Activated B cell treated with CpG ODN at 0.5 μM for 24 hours (primary cell): ENCODE results near the gene CA4. TPM values are rescaled to one million over a fixed set of nuclear protein-coding genes. Genes with fewer than 3 reads are reported as not detected.

Experiments
- ATAC-seq: fragments of 200-7000 bp; cut with Tn5 transposase; one replicate; pipeline ENCODE4 v1.10.0; 2021; ENCODE audit warnings: low read depth, mild to moderate bottlenecking, moderate library complexity
- CTCF ChIA-PET: fragments of 350-600 bp; sonication (Branson Sonifier 250); formaldehyde crosslinking; loops from one replicate; lab custom pipeline; 2021; ENCODE audit warnings: antibody characterized with exemption; lab: Charles Lee
- POLR2A ChIA-PET: fragments of 350-600 bp; sonication (Branson Sonifier 250); formaldehyde crosslinking; loops from one replicate; lab custom pipeline; 2021; ENCODE audit warnings: antibody characterized with exemption; lab: Charles Lee
- DNase-seq: peaks from one replicate; pipeline ENCODE4 v3.0.0; 2022
- H3K27ac Mint-ChIP-seq: one replicate; pipeline ENCODE4 v1.8.0; 2020; ENCODE audit warnings: mixed read lengths
- H3K27me3 Mint-ChIP-seq: one replicate; pipeline ENCODE4 v1.8.0; 2021; ENCODE audit warnings: mixed read lengths
- H3K36me3 Mint-ChIP-seq: one replicate; pipeline ENCODE4 v1.8.0; 2021; ENCODE audit warnings: low read depth, mixed read lengths
- H3K4me1 Mint-ChIP-seq: one replicate; pipeline ENCODE4 v1.8.0; 2021; ENCODE audit warnings: mixed read lengths
- H3K4me3 Mint-ChIP-seq: one replicate; pipeline ENCODE4 v1.8.0; 2020; ENCODE audit warnings: mild to moderate bottlenecking, mixed read lengths
- H3K9me3 Mint-ChIP-seq: one replicate; pipeline ENCODE4 v1.8.0; 2020; ENCODE audit warnings: mixed read lengths
- intact Hi-C: fragments of 100-400 bp; cut with micrococcal nuclease; formaldehyde crosslinking; loops from one replicate; pipeline ENCODE4 v1.15.1; 2024
- total RNA-seq: library from RNA; stranded (reverse); gene quantifications from 2 replicates; pipeline ENCODE4 v1.2.3, GENCODE V29; 2022
- TF ChIP-seq, protein P1 (sequence below): fragments of 200-600 bp; IDR thresholded peaks from one replicate; pipeline ENCODE4 v1.8.0; 2022; ENCODE audit warnings: antibody characterized with exemption, mild to moderate bottlenecking

CA4 gene
- total RNA-seq, 1 donor from 2014 or later = not detected

GRCh38 chr17:60128171-60128859 is 21.5 kb upstream of the CA4 start:
- H3K36me3 Mint-ChIP-seq = no peaks in the 10 kb centered on the region
- peaks cover 2% of the 10 kb centered on the region for H3K9me3 Mint-ChIP-seq
- ChIA-PET CTCF (no interaction called here), POLR2A (no interaction called here)
- DNase-seq = no peak
- peaks cover 2% of the 10 kb centered on the region for H3K4me1 Mint-ChIP-seq
- no peak for ATAC-seq
- no peak overlapping the region for H3K4me3 Mint-ChIP-seq
- TF ChIP-seq, protein P1, sequence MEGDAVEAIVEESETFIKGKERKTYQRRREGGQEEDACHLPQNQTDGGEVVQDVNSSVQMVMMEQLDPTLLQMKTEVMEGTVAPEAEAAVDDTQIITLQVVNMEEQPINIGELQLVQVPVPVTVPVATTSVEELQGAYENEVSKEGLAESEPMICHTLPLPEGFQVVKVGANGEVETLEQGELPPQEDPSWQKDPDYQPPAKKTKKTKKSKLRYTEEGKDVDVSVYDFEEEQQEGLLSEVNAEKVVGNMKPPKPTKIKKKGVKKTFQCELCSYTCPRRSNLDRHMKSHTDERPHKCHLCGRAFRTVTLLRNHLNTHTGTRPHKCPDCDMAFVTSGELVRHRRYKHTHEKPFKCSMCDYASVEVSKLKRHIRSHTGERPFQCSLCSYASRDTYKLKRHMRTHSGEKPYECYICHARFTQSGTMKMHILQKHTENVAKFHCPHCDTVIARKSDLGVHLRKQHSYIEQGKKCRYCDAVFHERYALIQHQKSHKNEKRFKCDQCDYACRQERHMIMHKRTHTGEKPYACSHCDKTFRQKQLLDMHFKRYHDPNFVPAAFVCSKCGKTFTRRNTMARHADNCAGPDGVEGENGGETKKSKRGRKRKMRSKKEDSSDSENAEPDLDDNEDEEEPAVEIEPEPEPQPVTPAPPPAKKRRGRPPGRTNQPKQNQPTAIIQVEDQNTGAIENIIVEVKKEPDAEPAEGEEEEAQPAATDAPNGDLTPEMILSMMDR = no peak
- H3K27ac Mint-ChIP-seq = no peak overlapping the region
- intact Hi-C loops = no loop called here
- peaks cover 14% of the 10 kb centered on the region for H3K27me3 Mint-ChIP-seq

- ATAC-seq = no peak
- Mint-ChIP-seq H3K4me1 (peaks cover 6% of the 10 kb centered on the region), H3K9me3 (peaks cover 2% of the 10 kb centered on the region), H3K27me3 (peaks cover 14% of the 10 kb centered on the region), H3K27ac (no peak overlapping the region), H3K36me3 (no peaks in the 10 kb centered on the region), H3K4me3 (no peak overlapping the region)
- intact Hi-C loops = no loop called here
- TF ChIP-seq, protein P1 = no peak
- POLR2A ChIA-PET = interaction anchor here (0.6 kb wide), 1 partner anchor 32 kb away, joined by 9 read pairs; no protein-coding TSS in a partner anchor
- CTCF ChIA-PET = no interaction called here
- no peak for DNase-seq
These were observed 20.6 kb upstream of the CA4 start for GRCh38 chr17:60129164-60129563.

GRCh38 chr17:60130466-60130865 is 19.3 kb upstream of the CA4 start:
- no peak overlapping the region for H3K27ac Mint-ChIP-seq
- H3K9me3 Mint-ChIP-seq = peaks cover 2% of the 10 kb centered on the region
- ChIA-PET CTCF (no interaction called here), POLR2A (no interaction called here)
- intact Hi-C loops = no loop called here
- H3K4me3 Mint-ChIP-seq = no peak overlapping the region
- H3K27me3 Mint-ChIP-seq = peaks cover 14% of the 10 kb centered on the region
- DNase-seq (no peak), ATAC-seq (no peak)
- no peaks in the 10 kb centered on the region for H3K36me3 Mint-ChIP-seq
- TF ChIP-seq, protein P1 = no peak
- H3K4me1 Mint-ChIP-seq = peaks cover 19% of the 10 kb centered on the region

DNA sequence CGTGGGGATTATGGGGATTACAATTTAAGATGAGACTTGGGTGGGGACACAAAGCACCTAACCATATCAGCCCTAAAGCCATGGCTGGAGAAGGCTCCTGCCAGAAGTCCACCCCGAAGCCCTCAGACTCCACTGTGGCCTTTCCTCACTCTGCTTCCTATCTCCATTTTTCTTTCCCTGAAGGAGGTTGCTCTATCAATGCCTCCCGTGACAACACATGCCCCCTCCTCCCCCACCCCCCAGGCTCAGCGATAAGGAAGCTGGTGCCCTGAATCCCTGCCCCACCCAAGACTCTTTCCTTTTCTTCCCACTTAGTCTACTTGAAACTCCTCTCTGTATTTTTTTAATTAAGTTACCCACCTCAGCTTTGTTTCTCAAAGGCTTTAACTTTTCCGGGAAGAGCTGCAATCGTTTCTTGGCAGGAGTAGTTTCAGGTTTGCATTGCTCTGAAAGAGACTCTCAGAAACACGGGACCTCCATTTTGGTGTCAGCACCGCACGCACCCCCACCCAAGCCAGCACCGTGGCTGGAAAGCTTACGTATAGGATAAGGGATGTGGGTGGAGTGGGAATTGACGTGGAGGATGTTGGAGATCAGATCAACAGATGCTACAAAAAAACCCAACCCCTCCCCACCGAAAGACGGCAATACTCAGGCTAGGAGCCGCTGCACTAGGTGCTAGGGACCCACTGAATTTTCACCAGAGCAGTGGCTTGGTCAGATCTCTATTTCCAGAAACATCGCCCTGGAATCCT is 15.2 kb upstream of the CA4 start:
- peaks cover 11% of the 10 kb centered on the region for H3K27me3 Mint-ChIP-seq
- POLR2A ChIA-PET = no interaction called here
- ATAC-seq (no peak), DNase-seq (no peak)
- H3K9me3 Mint-ChIP-seq = peaks cover 2% of the 10 kb centered on the region
- TF ChIP-seq, protein P1 = no peak
- no peaks in the 10 kb centered on the region for H3K36me3 Mint-ChIP-seq
- CTCF ChIA-PET = no interaction called here
- intact Hi-C loops = no loop called here
- peaks cover 31% of the 10 kb centered on the region for H3K4me1 Mint-ChIP-seq
- peak overlapping the region; percentile 75 for H3K27ac Mint-ChIP-seq
- H3K4me3 Mint-ChIP-seq = peak overlapping the region; percentile 90
